Measurements from ENCODE around the gene GAS2L3. TPM values are rescaled to one million over a fixed set of nuclear protein-coding genes. Genes with fewer than 3 reads are reported as not detected.

The GAS2L3 gene
- total RNA-seq, 1 experiment from 2014 or later: 160 TPM

Small RNA genes within 50 kb of the gene (small RNA-seq; reads per million reads assigned to genes)
- 0 reads per million in 2 experiments for gene AC010200.2

Other genes starting within 250 kb of the GAS2L3 start
- 0.11 TPM in 1 of 2 replicates, not detected in the other for gene SLC17A8, start 216.6 kb upstream of the GAS2L3 start, total RNA-seq (2014; rRNA removed; shearing (Covaris generic))
- gene NR1H4, start 99.8 kb upstream of the GAS2L3 start, total RNA-seq (2014; rRNA removed; shearing (Covaris generic)): 0.05 and 0.11 TPM in 2 replicates
- 29.5 and 30.6 TPM in 2 replicates for gene ANO4, start 221.1 kb downstream of the GAS2L3 start, total RNA-seq (2014; rRNA removed; shearing (Covaris generic))